HFF-Myc (cell line): ENCODE results near the gene COX6A1.
A peak's percentile ranks its signal among the peaks of the same experiment; 100 is the strongest.

Experiments
- DNase-seq: peaks from one replicate; pipeline ENCODE4 v3.0.0-alpha.2; 2011; ENCODE audit warnings: low read depth; ENCODE audit errors: extremely low read depth
- H3K4me3 ChIP-seq: replicated peaks from 2 replicates; pipeline ENCODE4 v1.5.1; 2011; ENCODE audit warnings: low read depth, mild to moderate bottlenecking, control low read depth, low read length
- CTCF ChIP-seq: IDR thresholded peaks from 2 replicates; pipeline ENCODE4 v1.5.1; 2012; ENCODE audit warnings: mild to moderate bottlenecking, low read depth, low read length, control low read depth; ENCODE audit errors: missing control alignments

COX6A1 gene

GRCh38 chr12:120466560-120467315 lies 28.8 kb downstream of the COX6A1 start:
- peak overlapping the region; percentile 6; the same call in 1 of the 2 replicates for H3K4me3 ChIP-seq
- peak; percentile 70 for TF ChIP-seq CTCF
- DNase-seq = no peak

- no peak for TF ChIP-seq CTCF
- peak overlapping the region; percentile 6 for H3K4me3 ChIP-seq
- no peak for DNase-seq
Observed at GRCh38 chr12:120467439-120467838, 29.5 kb downstream of the COX6A1 start.

- DNase-seq = no peak
- no peak for TF ChIP-seq CTCF
- H3K4me3 ChIP-seq = peak overlapping the region; percentile 79
Observed at GRCh38 chr12:120468325-120468820, 30.5 kb downstream of the COX6A1 start.

GRCh38 chr12:120468821-120469449 lies 31.0 kb downstream of the COX6A1 start:
- TF ChIP-seq CTCF = no peak
- peak overlapping the region; percentile 79 for H3K4me3 ChIP-seq
- DNase-seq = no peak

GRCh38 chr12:120469450-120470149 lies 31.7 kb downstream of the COX6A1 start, which contains the start of gene SRSF9:
Gene SRSF9 (minus strand): TSS chr12:120469748. CDS start chr12:120469609, 139 bp downstream.
- DNase-seq = peak; percentile 85
- peak within 1 kb of the TSS; percentile 79 for H3K4me3 ChIP-seq
- TF ChIP-seq CTCF = peak; percentile 93

- no peak for TF ChIP-seq CTCF
- H3K4me3 ChIP-seq = peak overlapping the region; percentile 79
- no peak for DNase-seq
Observed at GRCh38 chr12:120470150-120470784, 32.4 kb downstream of the COX6A1 start.
